NT2/D1 (cell line): ENCODE data around the gene TAF1C.

Experiments
- DNase-seq: peaks from one replicate; pipeline ENCODE4 v3.0.0-alpha.2; 2011; ENCODE audit warnings: low read depth, low spot score
- H3K27me3 ChIP-seq: 2 replicates; pipeline ENCODE4 v1.6.0; 2011; ENCODE audit warnings: mild to moderate bottlenecking; ENCODE audit not compliant: insufficient read length, insufficient read depth
- H3K36me3 ChIP-seq: 2 replicates; pipeline ENCODE4 v1.6.1; 2011; ENCODE audit warnings: mild to moderate bottlenecking, low read length, mixed read lengths; ENCODE audit not compliant: insufficient read depth, insufficient read length
- H3K4me1 ChIP-seq: 2 replicates; pipeline ENCODE4 v1.5.1; 2011; ENCODE audit not compliant: insufficient read depth, insufficient read length
- H3K4me3 ChIP-seq: 2 replicates; pipeline ENCODE4 v1.5.1; 2011; ENCODE audit warnings: low read depth; ENCODE audit not compliant: insufficient read length
- H3K9ac ChIP-seq: 2 replicates; pipeline ENCODE4 v1.6.0; 2011; ENCODE audit warnings: low read depth; ENCODE audit not compliant: insufficient read length
- H3K9me3 ChIP-seq: 2 replicates; pipeline ENCODE4 v1.5.1; 2011; ENCODE audit warnings: mild to moderate bottlenecking, low read length; ENCODE audit not compliant: insufficient read depth
- SUZ12 ChIP-seq: IDR thresholded peaks from 2 replicates; pipeline ENCODE4 v1.6.1; 2011; ENCODE audit not compliant: insufficient read length, insufficient read depth; ENCODE audit errors: extremely low read depth
- YY1 ChIP-seq: IDR thresholded peaks from 2 replicates; pipeline ENCODE4 v1.6.1; 2011; ENCODE audit not compliant: insufficient read length, insufficient read depth
- ZNF274 ChIP-seq: IDR thresholded peaks from 2 replicates; pipeline ENCODE4 v1.6.1; 2011; ENCODE audit warnings: mild to moderate bottlenecking, low read depth, low read length

Gene TAF1C

GRCh38 chr16:84197466-84198128, 10.7 kb upstream of the TAF1C start:
- no peak for DNase-seq
- peaks cover 23% of the 10 kb centered on the region for H3K4me1 ChIP-seq
- H3K36me3 ChIP-seq = no peaks in the 10 kb centered on the region
- no peaks in the 10 kb centered on the region for H3K27me3 ChIP-seq
- H3K9me3 ChIP-seq = no peaks in the 10 kb centered on the region
- no peak overlapping the region for H3K9ac ChIP-seq
- TF ChIP-seq ZNF274 (no peak), SUZ12 (no peak), YY1 (no peak)
- no peak overlapping the region for H3K4me3 ChIP-seq

DNA sequence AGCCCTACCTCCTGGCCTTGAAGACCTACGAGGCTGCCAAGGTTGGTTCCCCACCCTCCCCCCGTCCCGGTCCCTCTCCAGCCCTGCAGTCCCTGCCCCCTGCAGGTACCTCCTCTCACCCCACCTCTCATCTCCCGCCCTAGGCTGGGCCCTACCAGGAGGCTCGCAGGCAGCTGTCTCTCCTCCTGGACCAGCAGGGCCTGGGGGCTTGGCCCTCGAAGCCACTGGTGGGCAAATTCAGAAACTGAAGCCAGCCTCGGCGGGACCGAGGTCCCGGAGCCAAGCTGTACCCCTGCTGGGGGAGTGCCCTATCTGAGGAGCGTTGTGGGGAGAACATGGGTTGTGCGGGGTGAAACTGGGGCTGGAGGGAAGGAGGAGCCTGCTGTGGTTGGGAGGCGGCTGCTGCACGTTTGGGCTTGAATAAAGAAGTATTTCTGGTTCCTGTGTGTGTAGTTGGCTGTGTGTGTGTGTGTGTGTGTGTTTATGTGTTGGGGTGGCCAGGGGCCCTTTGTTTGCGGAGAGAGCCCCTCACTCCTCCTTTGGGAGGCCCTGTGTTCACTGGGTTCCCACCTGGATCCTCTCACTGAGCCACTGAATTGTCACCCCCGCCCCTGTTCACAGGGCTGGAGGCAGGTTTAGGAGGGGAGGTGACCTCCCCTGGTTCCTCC, 10.0 kb upstream of the TAF1C start:
- H3K4me3 ChIP-seq = no peak overlapping the region
- no peak for DNase-seq
- H3K36me3 ChIP-seq = no peaks in the 10 kb centered on the region
- TF ChIP-seq ZNF274 = no peak
- TF ChIP-seq SUZ12 = no peak
- TF ChIP-seq YY1 = no peak
- H3K9ac ChIP-seq = no peak overlapping the region
- H3K9me3 ChIP-seq = no peaks in the 10 kb centered on the region
- no peaks in the 10 kb centered on the region for H3K27me3 ChIP-seq
- H3K4me1 ChIP-seq = peaks cover 23% of the 10 kb centered on the region

DNA sequence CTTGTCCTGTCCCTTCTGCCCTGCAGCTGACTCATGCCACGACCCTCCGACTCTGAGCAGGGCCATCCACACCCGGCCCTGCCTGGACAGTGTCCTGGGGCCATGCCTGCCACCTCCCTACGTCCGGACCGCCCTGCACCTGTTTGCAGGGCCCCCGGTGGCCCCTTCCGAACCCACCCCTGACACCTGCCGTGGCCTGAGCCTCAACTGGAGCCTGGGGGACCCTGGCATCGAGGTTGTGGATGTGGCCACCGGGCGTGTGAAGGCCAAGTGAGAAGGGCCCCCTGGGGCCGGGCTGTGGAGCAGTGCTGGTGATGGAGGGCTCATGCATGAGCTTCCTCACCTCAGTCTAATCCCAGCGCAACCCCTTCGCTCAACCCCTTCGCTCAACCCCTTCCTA, 9.2 kb upstream of the TAF1C start:
- TF ChIP-seq SUZ12 = no peak
- TF ChIP-seq ZNF274 = no peak
- TF ChIP-seq YY1 = no peak
- H3K9ac ChIP-seq = peak overlapping the region; percentile 44

GRCh38 chr16:84195201-84196093, 8.6 kb upstream of the TAF1C start:
- H3K36me3 ChIP-seq = no peaks in the 10 kb centered on the region
- peaks cover 26% of the 10 kb centered on the region for H3K4me1 ChIP-seq
- H3K27me3 ChIP-seq = no peaks in the 10 kb centered on the region
- no peak overlapping the region for H3K4me3 ChIP-seq
- H3K9me3 ChIP-seq = no peaks in the 10 kb centered on the region
- TF ChIP-seq SUZ12 = no peak
- no peak for TF ChIP-seq ZNF274
- no peak for TF ChIP-seq YY1
- H3K9ac ChIP-seq = peak overlapping the region; percentile 44
- DNase-seq = no peak

More for the DNA sequence above, 9.2 kb upstream of the TAF1C start:
- H3K4me1 ChIP-seq = peaks cover 23% of the 10 kb centered on the region
- no peaks in the 10 kb centered on the region for H3K27me3 ChIP-seq
- no peaks in the 10 kb centered on the region for H3K9me3 ChIP-seq
- no peak for DNase-seq
- no peaks in the 10 kb centered on the region for H3K36me3 ChIP-seq
- no peak overlapping the region for H3K4me3 ChIP-seq

DNA sequence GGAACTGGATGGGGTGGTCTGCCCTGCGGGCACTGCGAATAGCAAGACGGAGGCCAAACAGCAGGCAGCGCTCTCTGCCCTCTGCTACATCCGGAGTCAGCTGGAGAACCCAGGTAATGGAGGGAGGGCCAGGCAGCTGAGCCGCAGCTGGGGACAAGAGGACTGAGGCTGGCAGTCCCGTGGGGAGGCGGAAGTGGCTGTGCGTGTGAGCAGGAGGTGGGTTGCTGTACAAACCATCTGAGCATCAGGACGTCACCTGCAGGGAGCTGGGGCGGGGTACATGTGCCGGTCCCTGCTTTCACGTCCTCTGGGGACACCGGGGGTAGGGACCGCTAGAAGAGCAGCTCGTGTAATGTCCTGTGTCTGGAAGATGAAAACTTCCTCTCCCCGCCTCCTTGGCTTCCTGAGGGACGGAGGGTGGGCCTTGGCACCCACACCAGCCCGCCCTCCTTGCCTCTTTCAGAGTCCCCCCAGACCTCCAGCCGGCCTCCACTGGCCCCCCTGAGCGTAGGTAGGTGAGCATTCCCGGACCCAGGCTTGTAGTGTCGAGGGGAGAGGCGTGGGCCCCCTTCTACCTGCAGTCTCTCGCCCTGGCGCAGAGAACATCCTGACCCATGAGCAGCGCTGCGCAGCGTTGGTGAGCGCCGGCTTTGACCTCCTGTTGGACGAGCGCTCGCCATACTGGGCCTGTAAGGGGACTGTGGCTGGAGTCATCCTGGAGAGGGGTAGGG, 7.8 kb upstream of the TAF1C start:
- DNase-seq = no peak

GRCh38 chr16:84194018-84194417, 7.2 kb upstream of the TAF1C start:
- H3K27me3 ChIP-seq = no peaks in the 10 kb centered on the region
- no peak for DNase-seq
- no peak overlapping the region for H3K9ac ChIP-seq
- no peak overlapping the region for H3K4me3 ChIP-seq
- no peaks in the 10 kb centered on the region for H3K9me3 ChIP-seq
- no peaks in the 10 kb centered on the region for H3K36me3 ChIP-seq
- no peak for TF ChIP-seq ZNF274
- TF ChIP-seq YY1 = no peak
- TF ChIP-seq SUZ12 = no peak
- peaks cover 19% of the 10 kb centered on the region for H3K4me1 ChIP-seq

More for the DNA sequence above, 7.8 kb upstream of the TAF1C start:
- Histone ChIP-seq H3K9ac (no peak overlapping the region), H3K27me3 (no peaks in the 10 kb centered on the region), H3K4me3 (no peak overlapping the region), H3K36me3 (no peaks in the 10 kb centered on the region), H3K4me1 (peaks cover 20% of the 10 kb centered on the region), H3K9me3 (no peaks in the 10 kb centered on the region)
- TF ChIP-seq SUZ12 (no peak), YY1 (no peak), ZNF274 (no peak)

- DNase-seq = no peak
- H3K27me3 ChIP-seq = no peaks in the 10 kb centered on the region
- H3K9ac ChIP-seq = no peak overlapping the region
- TF ChIP-seq ZNF274 = no peak
- TF ChIP-seq SUZ12 = no peak
- no peak for TF ChIP-seq YY1
- no peaks in the 10 kb centered on the region for H3K9me3 ChIP-seq
- peaks cover 19% of the 10 kb centered on the region for H3K4me1 ChIP-seq
- no peaks in the 10 kb centered on the region for H3K36me3 ChIP-seq
- H3K4me3 ChIP-seq = no peak overlapping the region
Observed at GRCh38 chr16:84193480-84193879, 6.6 kb upstream of the TAF1C start.
